Prostate gland (tissue), 2 donors: ENCODE measurements around the gene ARHGEF38.

Source experiments
- POLR2A ChIP-seq: fragments of 450-650 bp; IDR thresholded peaks from one replicate; pipeline ENCODE4 v1.6.1; 2016; ENCODE audit warnings: antibody characterized with exemption, mild to moderate bottlenecking
- POLR2AphosphoS5 ChIP-seq: sonication (generic); formaldehyde crosslinking; IDR thresholded peaks from one replicate; pipeline ENCODE4 v1.6.1; 2017; ENCODE audit warnings: antibody characterized with exemption
- TF ChIP-seq, protein P1 (sequence below), 4 experiments: fragments of 200-600 bp in 2 of 4; fragments of 450-650 bp in 2 of 4; sonication (generic) in 2 of 4; IDR thresholded peaks; 1 replicate in 3 of 4; 2 replicates in 1 of 4; pipeline ENCODE4 v1.5.1; 2016 to 2019; ENCODE audit warnings: antibody characterized with exemption in 4 of 4, mild to moderate bottlenecking in 2 of 4, moderate library complexity in 2 of 4

DNA sequence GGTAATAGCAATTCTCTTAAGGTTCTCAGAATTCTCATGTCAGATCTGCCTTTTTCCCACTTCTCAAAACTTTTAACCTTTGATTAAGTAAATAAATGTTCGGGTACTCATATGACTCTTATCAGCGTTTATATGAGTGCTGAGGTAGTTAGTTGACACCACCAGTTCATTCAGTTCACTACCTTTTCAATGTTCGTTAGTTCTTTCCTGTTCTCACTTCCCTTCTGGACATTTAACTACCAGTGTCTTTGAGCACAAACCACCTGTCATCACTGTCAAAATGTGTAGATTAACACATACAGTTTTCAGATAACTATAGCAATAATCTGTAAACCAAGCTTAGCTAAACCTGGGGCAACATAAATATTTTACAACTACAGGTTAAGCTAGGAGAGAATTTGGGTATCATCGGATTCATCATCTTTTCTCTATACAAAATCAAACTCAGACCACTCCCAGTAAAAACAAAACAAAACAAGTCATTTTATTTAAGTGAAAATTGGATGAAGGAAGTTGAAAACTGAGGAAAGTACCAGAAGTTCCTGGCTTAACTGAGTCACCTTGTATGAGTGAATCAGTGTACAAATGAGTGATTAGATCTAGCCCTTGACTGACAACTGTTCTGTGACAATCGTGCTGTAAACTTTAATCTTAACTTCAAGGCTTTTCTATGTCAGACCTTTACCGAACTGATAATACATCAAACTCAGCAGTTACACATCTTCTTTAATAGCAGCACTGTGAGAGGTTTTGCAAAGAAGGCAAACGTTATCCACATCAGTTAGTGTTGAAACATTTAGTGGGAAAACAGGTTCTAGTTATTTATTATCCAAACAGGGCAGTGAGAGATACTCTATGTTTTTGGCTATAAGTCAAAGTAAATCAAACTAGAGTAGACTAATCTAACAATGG lies 41.9 kb downstream of the ARHGEF38 start:
- no peak for TF ChIP-seq POLR2A
- TF ChIP-seq, protein P1, sequence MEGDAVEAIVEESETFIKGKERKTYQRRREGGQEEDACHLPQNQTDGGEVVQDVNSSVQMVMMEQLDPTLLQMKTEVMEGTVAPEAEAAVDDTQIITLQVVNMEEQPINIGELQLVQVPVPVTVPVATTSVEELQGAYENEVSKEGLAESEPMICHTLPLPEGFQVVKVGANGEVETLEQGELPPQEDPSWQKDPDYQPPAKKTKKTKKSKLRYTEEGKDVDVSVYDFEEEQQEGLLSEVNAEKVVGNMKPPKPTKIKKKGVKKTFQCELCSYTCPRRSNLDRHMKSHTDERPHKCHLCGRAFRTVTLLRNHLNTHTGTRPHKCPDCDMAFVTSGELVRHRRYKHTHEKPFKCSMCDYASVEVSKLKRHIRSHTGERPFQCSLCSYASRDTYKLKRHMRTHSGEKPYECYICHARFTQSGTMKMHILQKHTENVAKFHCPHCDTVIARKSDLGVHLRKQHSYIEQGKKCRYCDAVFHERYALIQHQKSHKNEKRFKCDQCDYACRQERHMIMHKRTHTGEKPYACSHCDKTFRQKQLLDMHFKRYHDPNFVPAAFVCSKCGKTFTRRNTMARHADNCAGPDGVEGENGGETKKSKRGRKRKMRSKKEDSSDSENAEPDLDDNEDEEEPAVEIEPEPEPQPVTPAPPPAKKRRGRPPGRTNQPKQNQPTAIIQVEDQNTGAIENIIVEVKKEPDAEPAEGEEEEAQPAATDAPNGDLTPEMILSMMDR (IDR thresholded peaks at IDR 0.05), result no peak
- peak; percentile 80 for TF ChIP-seq POLR2AphosphoS5
